Spinal cord (tissue), 10 donors: ENCODE data around the gene TEX2. TPM values are rescaled to one million over a fixed set of nuclear protein-coding genes. Genes with fewer than 3 reads are reported as not detected.

ENCODE experiments used
- DNase-seq, 6 donors: peaks; one replicate each; pipeline versions ENCODE4 v3.0.0 to v3.0.0-alpha.2; 2013 to 2015; ENCODE audit warnings: low spot score in 6 of 6, low read depth in 4 of 6
- H3K27ac ChIP-seq: one replicate; pipeline ENCODE4 v1.5.1; 2013; ENCODE audit warnings: low read depth, low read length, control low read depth
- H3K27me3 ChIP-seq: one replicate; pipeline ENCODE4 v1.6.1; 2013; ENCODE audit warnings: low read length; ENCODE audit not compliant: control insufficient read depth, insufficient read depth
- H3K36me3 ChIP-seq: one replicate; pipeline ENCODE4 v1.6.1; 2013; ENCODE audit warnings: low read length; ENCODE audit not compliant: control insufficient read depth, insufficient read depth
- H3K4me1 ChIP-seq: one replicate; pipeline ENCODE4 v1.6.1; 2013; ENCODE audit warnings: low read length; ENCODE audit not compliant: control insufficient read depth, insufficient read depth
- H3K4me3 ChIP-seq: one replicate; pipeline ENCODE4 v1.5.1; 2013; ENCODE audit warnings: low read depth, low read length, control low read depth
- H3K9me3 ChIP-seq: one replicate; pipeline ENCODE4 v1.6.1; 2013; ENCODE audit warnings: low read length; ENCODE audit not compliant: control insufficient read depth, insufficient read depth
- WGBS: methylation state at CpG from one replicate; pipeline ENCODE4 v1.1.5; 2013; ENCODE audit warnings: missing lambda C conversion rate; ENCODE audit not compliant: insufficient coverage; 5-methylcytosine and 5-hydroxymethylcytosine counted together
- polyA plus RNA-seq, 2 donors: library from polyadenylated mRNA; unstranded; fragments of 120-200 nt; gene quantifications; one replicate each; pipeline ENCODE4 v1.2.1, GENCODE V29; 2013; ENCODE audit not compliant: insufficient read length in 2 of 2
- total RNA-seq, 2 donors: library from RNA; depleted of rRNA in 1 of 2; stranded (reverse); fragments of 120-200 nt in 1 of 2; fragments of >200 nt in 1 of 2; gene quantifications; one replicate each; pipeline versions ENCODE4 v1.2.3 to v1.2.4, GENCODE V29; 2013 to 2014
- donor health status: healthy.

TEX2 gene
- total and polyA plus RNA-seq, 4 donors = 35.4 to 54.9 (median 38.5) TPM

GRCh38 chr17:64158831-64159590 lies 104.0 kb downstream of the TEX2 start:
- H3K4me1 ChIP-seq = peaks cover 14% of the 10 kb centered on the region
- H3K27ac ChIP-seq = no peak overlapping the region
- peak in 1 of 6 donors; percentile 49 for DNase-seq
- 85% methylated on average over 10 of the region's 12 CpGs for WGBS
- H3K9me3 ChIP-seq = no peaks in the 10 kb centered on the region
- no peak overlapping the region for H3K4me3 ChIP-seq
- H3K36me3 ChIP-seq = peaks cover 14% of the 10 kb centered on the region
- no peaks in the 10 kb centered on the region for H3K27me3 ChIP-seq

GRCh38 chr17:64158406-64158805 lies 104.7 kb downstream of the TEX2 start:
- H3K4me3 ChIP-seq = no peak overlapping the region
- DNase-seq = no peak
- no peak overlapping the region for H3K27ac ChIP-seq

GRCh38 chr17:64157669-64158180 lies 105.3 kb downstream of the TEX2 start:
- no peak overlapping the region for H3K4me3 ChIP-seq
- H3K36me3 ChIP-seq = peaks cover 22% of the 10 kb centered on the region
- H3K9me3 ChIP-seq = no peaks in the 10 kb centered on the region
- DNase-seq = no peak
- H3K27ac ChIP-seq = no peak overlapping the region
- no CpG with 5 or more reads among the region's 2 CpGs for WGBS
- H3K4me1 ChIP-seq = peaks cover 14% of the 10 kb centered on the region
- no peaks in the 10 kb centered on the region for H3K27me3 ChIP-seq

More at GRCh38 chr17:64158406-64158805, 104.7 kb downstream of the TEX2 start:
- no peaks in the 10 kb centered on the region for H3K9me3 ChIP-seq
- no peaks in the 10 kb centered on the region for H3K27me3 ChIP-seq
- WGBS = 70% methylated on average over 5 of the region's 7 CpGs
- H3K36me3 ChIP-seq = peaks cover 18% of the 10 kb centered on the region
- peaks cover 14% of the 10 kb centered on the region for H3K4me1 ChIP-seq

GRCh38 chr17:64156670-64157069 lies 106.4 kb downstream of the TEX2 start:
- Histone ChIP-seq H3K4me1 (peaks cover 14% of the 10 kb centered on the region), H3K27ac (peak overlapping the region; percentile 80), H3K36me3 (peaks cover 25% of the 10 kb centered on the region), H3K4me3 (no peak overlapping the region), H3K27me3 (no peaks in the 10 kb centered on the region), H3K9me3 (no peaks in the 10 kb centered on the region)
- WGBS = 70% methylated on average over 1 of the region's 2 CpGs
- DNase-seq = no peak

GRCh38 chr17:64155751-64156544 lies 107.1 kb downstream of the TEX2 start:
- Histone ChIP-seq H3K4me3 (no peak overlapping the region), H3K36me3 (peaks cover 25% of the 10 kb centered on the region), H3K27me3 (no peaks in the 10 kb centered on the region), H3K4me1 (peaks cover 14% of the 10 kb centered on the region), H3K27ac (peak overlapping the region; percentile 80), H3K9me3 (no peaks in the 10 kb centered on the region)
- WGBS = 67% methylated on average over 11 of the region's 11 CpGs
- DNase-seq = peak in 4 of 6 donors; percentile 32 to 78 (median 39)

GRCh38 chr17:64155129-64155528 lies 107.9 kb downstream of the TEX2 start:
- no peak for DNase-seq
- H3K4me3 ChIP-seq = no peak overlapping the region
- peak overlapping the region; percentile 80 for H3K27ac ChIP-seq
- no peaks in the 10 kb centered on the region for H3K9me3 ChIP-seq
- peaks cover 14% of the 10 kb centered on the region for H3K4me1 ChIP-seq
- H3K27me3 ChIP-seq = no peaks in the 10 kb centered on the region
- H3K36me3 ChIP-seq = peaks cover 28% of the 10 kb centered on the region
- WGBS = 96% methylated on average over 5 of the region's 7 CpGs

- no peak overlapping the region for H3K4me3 ChIP-seq
- H3K4me1 ChIP-seq = peaks cover 14% of the 10 kb centered on the region
- H3K36me3 ChIP-seq = peaks cover 28% of the 10 kb centered on the region
- no peaks in the 10 kb centered on the region for H3K9me3 ChIP-seq
- WGBS = 75% methylated on average over 9 of the region's 9 CpGs
- no peak for DNase-seq
- H3K27ac ChIP-seq = peak overlapping the region; percentile 80
- H3K27me3 ChIP-seq = no peaks in the 10 kb centered on the region
These were observed 108.3 kb downstream of the TEX2 start for GRCh38 chr17:64154717-64155116.

GRCh38 chr17:64154313-64154695 lies 108.8 kb downstream of the TEX2 start:
- H3K4me1 ChIP-seq = peaks cover 14% of the 10 kb centered on the region
- no peaks in the 10 kb centered on the region for H3K9me3 ChIP-seq
- H3K36me3 ChIP-seq = peaks cover 28% of the 10 kb centered on the region
- DNase-seq = peak in 1 of 6 donors; percentile 69
- H3K4me3 ChIP-seq = no peak overlapping the region
- H3K27ac ChIP-seq = peak overlapping the region; percentile 80
- no peaks in the 10 kb centered on the region for H3K27me3 ChIP-seq
- WGBS = no CpG with 5 or more reads among the region's 4 CpGs

- peak overlapping the region; percentile 11 for H3K27ac ChIP-seq
- DNase-seq = no peak
- no peaks in the 10 kb centered on the region for H3K27me3 ChIP-seq
- no peak overlapping the region for H3K4me3 ChIP-seq
- H3K4me1 ChIP-seq = peaks cover 14% of the 10 kb centered on the region
- no CpG with 5 or more reads among the region's 3 CpGs for WGBS
- peaks cover 28% of the 10 kb centered on the region for H3K36me3 ChIP-seq
- H3K9me3 ChIP-seq = no peaks in the 10 kb centered on the region
These were observed 109.3 kb downstream of the TEX2 start for GRCh38 chr17:64153565-64154312.
